CD4-positive, alpha-beta T cell treated with Interleukin-17A for 1 hour (primary cell): Measurements from ENCODE around the gene PXT1.
"Not testable (repeated sequence)": the region's sequence is repeated elsewhere in the genome, so short reads cannot be mapped to it uniquely, and the experiment has no call there.

Experiments used
- DNase-seq: peaks from one replicate; pipeline ENCODE4 v3.0.0-alpha.2; 2020

PXT1 gene

GRCh38 chr6:36442671-36443470, at the start of gene PXT1, which contains the start of gene KCTD20:
PXT1 (minus strand) TSS chr6:36442854; CDS start chr6:36426082, 16,772 bp downstream.
KCTD20 (plus strand) TSS chr6:36443000; CDS start chr6:36470098, 27,098 bp downstream.
- peak; percentile 87 for DNase-seq

GRCh38 chr6:36492092-36492491, 49.4 kb upstream of the PXT1 start:
- DNase-seq: no peak

- DNase-seq: no peak
These were observed 48.8 kb upstream of the PXT1 start for GRCh38 chr6:36491378-36491965.

DNA sequence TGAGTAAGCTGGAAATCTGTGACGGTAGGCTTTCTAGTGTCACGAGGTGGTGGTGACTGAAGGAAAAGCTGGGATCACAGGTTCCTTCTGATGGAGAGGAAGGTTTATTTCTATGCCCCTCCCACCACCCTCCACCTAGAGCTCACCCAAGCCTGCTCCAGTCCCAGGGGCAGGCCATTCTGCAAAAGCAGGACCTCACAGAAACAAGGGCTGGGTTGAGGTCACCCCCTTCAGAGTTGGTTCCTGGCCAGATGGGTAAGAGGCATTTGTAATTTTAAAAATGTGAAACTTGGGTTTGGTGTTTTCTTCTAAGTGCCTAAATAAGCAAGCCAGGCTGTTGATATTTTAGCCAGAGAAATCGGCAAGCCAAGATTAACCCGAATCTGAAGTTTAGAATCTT, 46.8 kb upstream of the PXT1 start:
- no peak for DNase-seq

GRCh38 chr6:36488221-36488620, 45.6 kb upstream of the PXT1 start:
- no peak for DNase-seq

GRCh38 chr6:36487698-36488097, 45.0 kb upstream of the PXT1 start:
- no peak for DNase-seq

DNA sequence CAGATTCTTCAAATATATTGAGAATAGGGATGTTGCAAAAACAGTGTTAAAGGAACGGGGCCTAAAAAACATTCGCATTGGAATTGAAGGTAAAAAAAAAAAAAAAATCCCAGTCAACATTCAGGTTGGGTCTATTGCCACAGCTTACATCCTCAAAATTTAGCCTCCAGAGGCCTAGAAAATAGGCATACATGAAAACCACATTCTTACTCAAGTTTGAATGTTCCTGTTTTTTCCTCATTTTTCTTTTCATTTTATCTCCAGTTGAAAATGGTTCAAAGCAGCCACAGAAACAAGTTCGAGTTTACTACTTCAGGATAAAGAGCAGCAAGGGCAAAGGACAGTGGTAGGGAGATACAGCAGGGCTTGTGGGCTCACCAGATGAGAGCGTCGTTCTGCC, 42.1 kb upstream of the PXT1 start:
- no peak for DNase-seq

DNA sequence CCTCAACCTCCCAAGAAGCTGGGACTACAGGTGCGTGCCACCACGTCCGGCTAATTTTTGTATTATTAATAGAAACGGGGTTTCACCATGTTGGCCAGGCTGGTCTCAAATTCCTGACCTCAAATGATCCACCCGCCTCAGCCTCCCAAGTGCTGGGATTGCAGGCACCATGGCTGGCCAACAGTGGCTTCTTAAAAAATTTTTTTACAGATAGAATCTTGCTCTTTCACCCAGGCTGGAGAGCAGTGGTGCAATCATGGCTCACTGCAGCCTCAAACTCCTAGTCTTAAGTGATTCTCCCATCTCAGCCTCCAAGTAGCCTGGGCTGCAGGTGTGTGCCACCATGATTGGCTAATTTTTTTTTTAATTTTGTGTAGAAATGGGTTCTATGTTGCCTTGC, 40.7 kb upstream of the PXT1 start:
- not testable (repeated sequence) for DNase-seq

GRCh38 chr6:36479256-36479655, 36.6 kb upstream of the PXT1 start:
- DNase-seq: no peak

GRCh38 chr6:36478051-36478526, 35.4 kb upstream of the PXT1 start:
- DNase-seq: no peak

DNA sequence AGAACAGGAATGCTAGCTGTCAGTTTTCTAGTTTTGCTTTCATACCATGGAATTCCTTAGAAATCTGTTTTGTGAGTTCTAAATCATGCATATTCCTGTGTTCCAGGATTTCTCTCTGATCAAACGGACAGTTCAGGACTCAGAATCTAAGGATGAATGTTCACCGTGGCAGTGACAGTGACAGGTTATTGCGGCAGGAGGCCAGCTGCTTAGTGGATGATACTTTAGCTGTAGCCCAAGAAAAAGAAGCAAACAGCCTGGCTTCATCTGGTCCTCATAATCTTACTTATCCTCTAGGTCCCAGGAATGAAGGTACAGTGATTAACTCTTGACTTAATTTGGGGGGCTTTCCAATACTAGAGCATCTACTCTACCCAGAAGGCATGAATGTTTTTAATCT, 27.3 kb upstream of the PXT1 start:
- no peak for DNase-seq

DNA sequence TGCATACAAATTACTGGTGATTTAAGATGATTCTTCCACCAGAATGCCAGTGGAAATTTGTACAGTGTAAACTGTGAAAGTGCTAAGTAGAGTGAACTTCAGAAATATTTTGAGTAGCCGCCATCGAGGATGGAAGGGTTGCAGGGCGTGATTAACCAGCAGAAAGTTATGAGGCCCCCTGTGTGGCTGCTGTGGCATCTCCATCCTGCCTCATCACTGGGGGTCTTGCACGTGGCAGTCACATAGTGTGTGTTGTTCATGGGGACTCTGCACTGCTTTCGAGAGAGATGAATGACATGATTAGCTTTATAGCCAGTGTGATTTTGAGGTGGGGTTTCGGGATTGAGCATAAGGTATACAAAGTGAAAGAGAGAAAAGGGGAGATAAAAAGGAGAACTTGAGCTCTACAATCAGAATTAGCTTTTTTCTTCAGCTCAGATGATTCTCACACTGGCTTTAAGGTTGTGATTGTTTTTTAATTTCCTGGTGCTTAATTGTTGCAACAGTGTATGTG, 26.6 kb upstream of the PXT1 start:
- no peak for DNase-seq

GRCh38 chr6:36467625-36468024, 25.0 kb upstream of the PXT1 start:
- no peak for DNase-seq

DNA sequence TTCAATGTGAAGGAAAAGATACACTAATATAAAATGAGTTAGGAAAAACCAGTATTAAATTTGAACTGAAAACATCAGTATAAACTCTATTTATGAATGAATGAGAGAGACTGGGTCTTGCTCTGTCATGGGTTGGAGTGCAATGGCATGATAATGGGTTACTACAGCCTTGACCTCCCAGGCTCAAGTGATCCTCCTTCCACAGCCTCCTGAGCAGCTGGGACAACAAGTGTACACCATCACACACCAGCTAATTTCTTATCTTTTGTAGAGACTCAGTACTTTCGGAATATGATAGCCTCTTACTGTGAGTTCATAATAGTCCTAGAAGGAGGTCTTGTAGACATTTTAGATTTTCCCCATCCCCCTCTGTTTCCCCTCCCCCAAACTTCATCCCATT, 21.6 kb upstream of the PXT1 start:
- no peak for DNase-seq

DNA sequence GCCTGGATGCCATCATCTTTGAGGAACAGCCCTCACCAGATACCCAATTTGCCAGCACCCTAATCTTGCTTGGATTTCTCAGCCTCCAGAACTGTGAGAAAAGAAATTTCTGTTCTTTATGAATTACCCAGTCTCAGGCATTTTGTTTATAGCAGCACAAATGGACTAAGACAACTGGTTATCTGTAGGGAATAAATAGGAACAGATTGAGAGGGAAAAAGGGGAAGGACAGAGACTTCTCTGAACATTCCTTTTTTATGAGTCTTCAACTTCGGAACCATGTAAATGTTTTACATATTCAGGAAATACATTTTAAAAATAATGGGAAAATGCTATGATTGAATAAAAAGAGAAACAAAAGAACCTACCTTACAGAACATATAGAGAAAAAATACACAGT, 21.0 kb upstream of the PXT1 start:
- no peak for DNase-seq

DNA sequence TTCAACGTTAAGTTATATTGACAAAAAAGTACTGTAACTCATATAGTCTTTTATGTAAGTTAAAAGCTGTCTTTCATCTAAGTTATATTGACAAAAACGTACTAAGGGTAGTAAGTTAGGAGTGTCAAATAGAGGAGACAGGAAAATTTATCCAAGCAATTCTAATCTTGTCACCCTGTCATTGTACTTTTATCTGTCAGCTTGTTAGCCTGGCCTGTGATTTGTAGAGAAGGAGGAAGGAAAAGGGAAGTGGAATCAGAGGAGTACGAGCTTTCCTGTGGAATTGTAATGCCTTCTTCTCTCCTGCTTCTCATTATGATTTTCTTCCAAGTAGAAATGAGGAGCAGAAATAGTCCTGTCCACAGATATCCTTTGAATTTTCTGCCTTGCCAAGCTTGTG, 19.0 kb upstream of the PXT1 start:
- DNase-seq: no peak

DNA sequence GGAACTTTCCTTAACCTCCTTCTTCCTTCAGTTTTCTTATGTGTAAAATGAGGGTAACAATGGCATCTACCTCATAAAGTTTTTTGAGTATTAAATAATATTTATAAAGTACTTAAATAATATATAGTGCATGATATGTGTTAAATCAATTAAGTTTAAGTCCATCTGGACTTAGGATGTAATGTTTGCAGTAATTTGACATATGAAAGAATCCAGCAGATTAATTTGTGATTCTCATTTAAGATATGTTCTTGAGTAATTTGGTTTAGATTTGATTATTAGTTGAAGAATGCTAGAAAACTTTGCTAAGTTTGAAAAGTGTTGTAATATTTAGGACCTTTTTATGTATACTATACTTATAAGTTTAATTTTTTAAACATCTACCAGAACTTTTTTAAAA, 18.3 kb upstream of the PXT1 start:
- no peak for DNase-seq

GRCh38 chr6:36459501-36459900, 16.8 kb upstream of the PXT1 start:
- no peak for DNase-seq

DNA sequence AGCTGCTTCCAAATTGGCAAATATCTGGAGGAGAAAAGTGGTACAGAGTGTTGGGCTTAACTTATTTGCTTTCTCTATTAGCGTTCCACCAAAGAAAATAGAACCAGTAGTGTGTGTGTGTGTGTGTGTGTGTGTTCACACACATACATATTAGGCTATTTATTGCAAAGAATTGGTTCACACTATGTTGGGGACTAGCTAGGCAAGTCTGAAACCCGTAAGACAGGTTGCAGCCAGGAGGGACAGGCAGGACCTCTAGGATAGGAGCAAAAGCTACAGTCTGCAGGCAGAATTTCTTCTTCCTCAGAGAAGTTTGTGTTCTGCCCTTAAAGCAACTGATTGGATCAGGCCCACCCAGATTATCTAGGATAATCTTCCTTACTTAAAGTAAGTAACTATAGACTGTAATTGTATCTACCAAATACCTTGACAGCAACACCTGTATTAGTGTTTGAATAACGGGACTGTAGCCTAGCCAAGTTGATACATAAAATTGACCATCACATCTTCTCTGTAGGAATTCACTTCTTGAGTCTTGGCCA, 12.9 kb upstream of the PXT1 start:
- no peak for DNase-seq

DNA sequence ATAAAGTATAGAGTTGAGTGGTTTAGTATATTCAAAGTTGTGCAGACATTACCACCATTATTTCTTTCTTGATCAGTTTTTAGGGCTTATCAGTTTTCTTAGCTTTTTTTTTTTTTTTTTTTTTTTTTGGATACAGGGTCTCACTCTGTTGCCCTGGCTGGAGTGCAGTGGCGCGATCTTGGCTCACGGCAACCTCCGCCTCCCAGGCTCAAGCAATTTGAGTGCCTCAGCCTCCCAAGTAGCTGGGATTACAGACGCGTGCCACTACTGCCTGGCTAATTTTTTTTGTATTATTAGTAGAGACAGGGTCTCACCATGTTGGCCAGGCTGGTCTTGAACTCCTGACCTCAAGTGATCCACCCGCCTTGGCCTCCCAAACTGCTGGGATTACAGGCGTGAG, 10.2 kb upstream of the PXT1 start:
- not testable (repeated sequence) for DNase-seq

DNA sequence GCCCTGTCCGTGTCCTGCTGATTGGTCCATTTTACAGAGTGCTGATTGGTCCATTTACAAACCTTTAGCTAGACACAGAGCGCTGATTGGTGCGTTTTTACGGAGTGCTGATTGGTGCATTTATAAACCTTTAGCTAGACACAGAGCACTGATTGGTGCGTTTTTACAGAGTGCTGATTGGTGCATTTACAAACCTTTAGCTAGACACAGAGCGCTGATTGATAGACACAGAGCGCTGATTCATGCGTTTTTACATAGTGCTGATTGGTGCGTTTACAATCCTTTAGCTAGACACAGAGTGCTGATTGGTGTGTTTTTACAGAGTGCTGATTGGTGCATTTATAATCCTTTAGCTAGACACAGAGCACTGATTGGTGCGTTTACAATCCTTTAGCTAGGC, 6.5 kb upstream of the PXT1 start:
- DNase-seq: not testable (repeated sequence)

DNA sequence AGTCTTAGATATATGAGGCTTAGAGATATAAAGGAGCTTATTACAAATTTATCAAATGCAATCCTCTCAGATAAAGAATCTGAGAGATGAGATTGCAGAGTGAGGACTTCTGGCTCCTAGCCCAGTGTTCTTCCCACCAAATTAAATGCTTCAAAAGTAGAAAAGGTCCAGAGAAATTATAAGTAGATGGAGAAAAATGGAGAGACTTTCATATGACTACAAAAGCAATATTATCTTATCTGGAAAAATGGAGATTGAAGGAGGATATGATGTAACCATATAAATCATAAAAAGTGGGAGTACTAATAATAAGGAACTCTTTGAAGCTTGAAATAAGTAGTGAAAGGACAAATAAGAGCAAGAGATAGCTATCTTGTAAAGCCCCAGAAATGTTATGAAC, 3.0 kb upstream of the PXT1 start:
- DNase-seq: no peak

- no peak for DNase-seq
These were observed 1.8 kb upstream of the PXT1 start for GRCh38 chr6:36444470-36444869.
